ENCODE measurements around the gene ERICH2.

DNA sequence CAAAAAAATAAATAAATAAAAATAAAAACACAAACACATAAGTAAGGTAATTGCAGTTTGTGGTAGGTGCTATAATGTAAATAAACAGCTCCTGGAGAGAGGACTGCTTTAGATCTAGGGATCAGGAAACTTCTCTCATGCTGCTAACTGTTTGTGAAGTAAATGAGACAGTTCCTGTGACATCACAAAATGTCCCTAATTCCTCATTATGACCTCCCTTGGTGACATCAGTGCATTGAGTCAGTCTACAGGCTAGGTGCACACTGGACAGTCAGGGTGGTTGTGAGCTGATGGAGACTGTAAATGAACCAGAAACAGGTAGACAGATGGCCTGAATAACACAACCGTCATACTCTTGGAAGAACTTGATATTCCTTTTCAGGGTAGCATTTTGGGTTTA is 13.4 kb downstream of the ERICH2 start:
- TF ChIP-seq POLR2A (IDR thresholded peaks at IDR 0.05; ENCODE audit: low read depth), result no peak
- TF ChIP-seq, protein P1, sequence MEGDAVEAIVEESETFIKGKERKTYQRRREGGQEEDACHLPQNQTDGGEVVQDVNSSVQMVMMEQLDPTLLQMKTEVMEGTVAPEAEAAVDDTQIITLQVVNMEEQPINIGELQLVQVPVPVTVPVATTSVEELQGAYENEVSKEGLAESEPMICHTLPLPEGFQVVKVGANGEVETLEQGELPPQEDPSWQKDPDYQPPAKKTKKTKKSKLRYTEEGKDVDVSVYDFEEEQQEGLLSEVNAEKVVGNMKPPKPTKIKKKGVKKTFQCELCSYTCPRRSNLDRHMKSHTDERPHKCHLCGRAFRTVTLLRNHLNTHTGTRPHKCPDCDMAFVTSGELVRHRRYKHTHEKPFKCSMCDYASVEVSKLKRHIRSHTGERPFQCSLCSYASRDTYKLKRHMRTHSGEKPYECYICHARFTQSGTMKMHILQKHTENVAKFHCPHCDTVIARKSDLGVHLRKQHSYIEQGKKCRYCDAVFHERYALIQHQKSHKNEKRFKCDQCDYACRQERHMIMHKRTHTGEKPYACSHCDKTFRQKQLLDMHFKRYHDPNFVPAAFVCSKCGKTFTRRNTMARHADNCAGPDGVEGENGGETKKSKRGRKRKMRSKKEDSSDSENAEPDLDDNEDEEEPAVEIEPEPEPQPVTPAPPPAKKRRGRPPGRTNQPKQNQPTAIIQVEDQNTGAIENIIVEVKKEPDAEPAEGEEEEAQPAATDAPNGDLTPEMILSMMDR (IDR thresholded peaks at IDR 0.05), result no peak

Data from esophagus muscularis mucosa (tissue), 3 donors.